Right lobe of liver (tissue), 6 donors: ENCODE data around the gene B3GALT6. TPM values are rescaled to one million over a fixed set of nuclear protein-coding genes. Genes with fewer than 3 reads are reported as not detected.

ENCODE experiments used
- ATAC-seq, 4 donors: fragments of 200-7000 bp; cut with Tn5 transposase; one replicate each; pipeline ENCODE4 v1.9.1; 2020; ENCODE audit warnings: mild to moderate bottlenecking in 4 of 4, moderate library complexity in 4 of 4
- DNase-seq, 3 donors: peaks; one replicate each; pipeline ENCODE4 v3.0.0-alpha.2; 2020
- H3K27ac ChIP-seq, 3 donors: fragments of 200-600 bp; one replicate each; pipeline ENCODE4 v1.8.0; 2022
- H3K27me3 ChIP-seq, 2 donors: fragments of 200-600 bp; one replicate each; pipeline ENCODE4 v1.8.0; 2022
- H3K36me3 ChIP-seq, 4 donors: fragments of 200-600 bp; sonication (generic) in 1 of 4; one replicate each; pipeline versions ENCODE4 v1.5.1 to v1.8.0; 2017 to 2022; ENCODE audit warnings: control low read depth in 1 of 4
- H3K4me1 ChIP-seq, 4 donors: fragments of 200-600 bp; sonication (generic) in 1 of 4; one replicate each; pipeline versions ENCODE4 v1.5.1 to v1.8.0; 2017 to 2022; ENCODE audit warnings: control low read depth in 1 of 4
- H3K4me3 ChIP-seq, 3 donors: fragments of 200-600 bp; one replicate each; pipeline ENCODE4 v1.8.0; 2022
- H3K9me3 ChIP-seq, 4 donors: fragments of 200-600 bp; sonication (generic) in 1 of 4; one replicate each; pipeline versions ENCODE4 v1.5.1 to v1.8.0; 2017 to 2022; ENCODE audit warnings: control low read depth in 1 of 4
- POLR2A ChIP-seq: fragments of 450-650 bp; IDR thresholded peaks from one replicate; pipeline ENCODE4 v1.6.1; 2017; ENCODE audit warnings: antibody characterized with exemption, mild to moderate bottlenecking
- WGBS: methylation state at CpG from one replicate; pipeline ENCODE4 v1.1.6; 2018; ENCODE audit warnings: low coverage, low lambda C conversion rate; ENCODE audit not compliant: insufficient coverage; ENCODE audit errors: missing lambda C conversion rate; 5-methylcytosine and 5-hydroxymethylcytosine counted together
- intact Hi-C, 2 donors: fragments of 100-400 bp; cut with DNase I; formaldehyde crosslinking; loops; one replicate each; pipeline versions ENCODE4 v1.11.2 to v1.14.1; 2022
- total RNA-seq, 6 experiments: library from RNA; depleted of rRNA in 2 of 6; stranded (reverse); fragments of >200 nt in 2 of 6; fragmentation: NEBNext Ultra II Directional in 3 of 6; extraction: Animal tissue kit (Norgen Biotek cat#: 25700) in 3 of 6; gene quantifications; one replicate each; pipeline versions ENCODE4 v1.1.0 to v1.2.4, GENCODE V29; 2016 to 2023
- TF ChIP-seq, protein P1 (sequence below), 4 donors: fragments of 200-600 bp in 3 of 4; fragments of 450-650 bp in 1 of 4; IDR thresholded peaks; one replicate each; pipeline versions ENCODE4 v1.5.1 to v1.8.0; 2016 to 2022; ENCODE audit warnings: antibody characterized with exemption in 4 of 4, mild to moderate bottlenecking in 2 of 4
- donor health status: DM: no; HTN: yes; CAD: no.
- donor health status: DM: no; HTN: no; CAD: no.
- donor health status: DM: no; HTN: no; CAD: no.
- donor health status: DM: no; HTN: yes; CAD: no.
- donor health status: DM: no; HTN: yes; CAD: no.

The B3GALT6 gene
- total RNA-seq, 6 experiments from 2014 or later: 6.3 to 14.3 (median 7.8) TPM

DNA sequence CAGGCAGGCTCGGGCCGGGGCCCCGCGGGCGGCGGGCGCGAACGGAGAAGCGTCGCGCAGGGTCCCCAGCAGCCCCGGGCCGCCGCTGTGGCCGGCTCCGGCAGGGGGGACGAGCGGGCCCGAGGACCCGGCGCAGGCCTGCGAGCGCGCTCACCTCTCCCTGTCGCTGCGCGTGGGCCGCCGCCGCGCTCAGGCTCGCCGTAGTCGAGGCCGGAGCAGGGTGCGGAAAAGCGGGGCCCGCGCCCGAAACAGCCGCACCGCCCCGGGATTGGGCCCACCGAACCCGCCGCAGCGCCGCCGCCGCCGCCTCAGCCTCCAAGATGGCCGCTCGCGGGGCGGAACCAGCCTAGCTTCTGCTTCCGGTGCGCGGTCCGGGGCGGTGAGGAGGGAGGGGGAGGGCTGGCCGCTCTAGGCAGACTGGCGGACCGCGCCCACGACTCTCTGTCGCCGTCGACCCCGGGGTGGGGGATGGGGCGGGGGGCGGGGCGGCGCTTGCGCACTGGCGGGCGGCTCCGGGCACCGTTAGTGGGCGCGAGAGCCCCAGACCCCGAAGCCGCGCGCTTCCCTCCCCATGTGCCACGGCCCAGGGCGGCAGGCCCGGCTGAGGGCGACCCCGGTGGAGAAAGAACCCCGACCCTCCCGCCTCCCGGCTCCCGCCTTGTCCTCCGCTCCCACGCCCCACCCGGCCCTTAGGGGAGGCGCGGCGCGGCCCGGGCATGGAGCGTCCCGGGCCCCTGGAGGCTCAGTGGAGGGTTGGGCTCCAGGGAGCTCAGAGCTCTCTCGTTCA is 41.7 kb downstream of the B3GALT6 start, which contains the start of gene UBE2J2:
Gene UBE2J2 (minus strand): TSS at position 343 of the 787 bp plus-strand sequence. CDS start 5,862 bp downstream, outside the sequence.
- 0% methylated on average over 13 of the region's 105 CpGs for WGBS
- intact Hi-C loops: no loop called here
- ATAC-seq (peak; percentile 96 to 99 (median 97)), DNase-seq (peak; percentile 95 to 96 (median 96))
- TF ChIP-seq, protein P1, sequence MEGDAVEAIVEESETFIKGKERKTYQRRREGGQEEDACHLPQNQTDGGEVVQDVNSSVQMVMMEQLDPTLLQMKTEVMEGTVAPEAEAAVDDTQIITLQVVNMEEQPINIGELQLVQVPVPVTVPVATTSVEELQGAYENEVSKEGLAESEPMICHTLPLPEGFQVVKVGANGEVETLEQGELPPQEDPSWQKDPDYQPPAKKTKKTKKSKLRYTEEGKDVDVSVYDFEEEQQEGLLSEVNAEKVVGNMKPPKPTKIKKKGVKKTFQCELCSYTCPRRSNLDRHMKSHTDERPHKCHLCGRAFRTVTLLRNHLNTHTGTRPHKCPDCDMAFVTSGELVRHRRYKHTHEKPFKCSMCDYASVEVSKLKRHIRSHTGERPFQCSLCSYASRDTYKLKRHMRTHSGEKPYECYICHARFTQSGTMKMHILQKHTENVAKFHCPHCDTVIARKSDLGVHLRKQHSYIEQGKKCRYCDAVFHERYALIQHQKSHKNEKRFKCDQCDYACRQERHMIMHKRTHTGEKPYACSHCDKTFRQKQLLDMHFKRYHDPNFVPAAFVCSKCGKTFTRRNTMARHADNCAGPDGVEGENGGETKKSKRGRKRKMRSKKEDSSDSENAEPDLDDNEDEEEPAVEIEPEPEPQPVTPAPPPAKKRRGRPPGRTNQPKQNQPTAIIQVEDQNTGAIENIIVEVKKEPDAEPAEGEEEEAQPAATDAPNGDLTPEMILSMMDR (IDR thresholded peaks at IDR 0.05): no peak
- peak; percentile 52 for TF ChIP-seq POLR2A
- peak within 1 kb of the TSS; percentile 82 to 97 (median 91) for H3K4me3 ChIP-seq
- H3K27me3 ChIP-seq: no peaks in the 10 kb centered on the region
- H3K36me3 ChIP-seq: no peaks in the 10 kb centered on the region
- no peaks in the 10 kb centered on the region for H3K9me3 ChIP-seq
- peaks cover 0 to 22% (median 10%) of the 10 kb centered on the region in 4 donors for H3K4me1 ChIP-seq
- H3K27ac ChIP-seq: peak within 1 kb of the TSS; percentile 47 to 75 (median 74)

DNA sequence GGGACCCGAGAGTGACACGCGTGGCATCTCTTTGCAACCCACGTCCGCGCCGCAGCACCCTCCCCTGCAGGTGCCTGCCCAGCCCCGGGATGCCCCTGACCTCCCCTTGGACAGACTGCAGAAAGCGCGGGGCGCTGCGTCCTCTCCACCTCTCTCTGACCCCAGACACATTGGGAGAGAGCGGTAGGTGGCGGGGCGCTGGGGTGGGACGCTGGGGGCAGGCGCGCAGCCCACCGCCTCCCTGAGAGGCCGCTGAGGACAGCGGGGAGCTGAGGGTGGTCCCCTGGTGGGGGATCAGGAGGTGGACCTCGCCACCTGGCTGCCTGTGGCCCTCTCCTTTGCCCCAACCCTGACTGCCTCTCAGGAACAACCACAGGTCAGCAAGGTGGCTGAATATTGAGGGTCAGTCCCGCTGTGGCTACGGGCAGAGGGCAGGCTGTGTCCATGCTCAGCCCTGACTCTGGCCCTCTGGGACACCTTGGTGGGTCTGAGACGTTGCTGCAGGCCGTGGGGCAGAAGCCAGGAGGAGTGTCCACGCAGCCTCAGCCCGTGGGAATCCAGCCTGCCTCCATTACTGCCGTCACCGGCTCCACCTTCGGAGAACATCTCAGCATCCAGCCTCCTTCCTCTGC is 42.4 kb downstream of the B3GALT6 start:
- Histone ChIP-seq H3K4me3 (peak overlapping the region; percentile 82 to 97 (median 91)), H3K9me3 (no peaks in the 10 kb centered on the region), H3K36me3 (no peaks in the 10 kb centered on the region), H3K27me3 (no peaks in the 10 kb centered on the region), H3K27ac (peak overlapping the region in 2 of 3 donors; percentile 74 to 75), H3K4me1 (peaks cover 0 to 22% (median 10%) of the 10 kb centered on the region in 4 donors)
- TF ChIP-seq, protein P1 (IDR thresholded peaks at IDR 0.05): no peak
- no peak for TF ChIP-seq POLR2A
- DNase-seq: peak in 1 of 3 donors; percentile 66
- WGBS: no CpG with 5 or more reads among the region's 31 CpGs
- intact Hi-C loops: no loop called here
- ATAC-seq: peak in 3 of 4 donors; percentile 3 to 30 (median 14)

DNA sequence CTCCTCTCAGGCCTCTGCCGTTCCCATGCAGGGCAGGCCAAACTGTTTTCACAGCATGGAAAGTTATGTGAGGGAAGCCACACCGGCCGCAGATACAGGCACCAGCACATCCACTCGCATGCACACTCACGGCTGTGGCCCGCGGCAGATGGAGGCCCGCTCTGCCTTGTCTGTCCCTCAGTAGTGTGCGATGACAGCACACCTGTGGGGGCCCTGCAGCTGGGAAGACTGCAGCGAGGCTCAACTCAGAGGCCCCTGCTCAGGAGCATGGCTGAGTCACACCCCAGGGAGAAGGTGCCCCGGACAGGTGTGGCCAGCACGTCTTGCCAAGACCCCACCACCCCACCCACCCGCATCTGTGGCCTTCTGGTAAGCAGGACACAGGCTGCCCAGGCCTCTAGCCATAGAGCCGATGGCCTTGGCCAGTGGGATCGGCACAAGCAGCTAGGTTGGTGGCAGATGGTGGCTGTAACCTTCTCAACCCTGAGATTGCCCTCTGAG is 42.9 kb downstream of the B3GALT6 start:
- 93% methylated on average over 3 of the region's 15 CpGs for WGBS
- TF ChIP-seq, protein P1 (IDR thresholded peaks at IDR 0.05): no peak
- no peak for TF ChIP-seq POLR2A
- ATAC-seq: no peak
- Histone ChIP-seq H3K4me3 (peak overlapping the region in 1 of 3 donors; percentile 82), H3K27ac (no peak overlapping the region), H3K4me1 (peaks cover 0 to 22% (median 10%) of the 10 kb centered on the region in 4 donors), H3K36me3 (no peaks in the 10 kb centered on the region), H3K27me3 (no peaks in the 10 kb centered on the region), H3K9me3 (no peaks in the 10 kb centered on the region)
- peak in 2 of 3 donors; percentile 48 to 52 for DNase-seq
- intact Hi-C loops: no loop called here

DNA sequence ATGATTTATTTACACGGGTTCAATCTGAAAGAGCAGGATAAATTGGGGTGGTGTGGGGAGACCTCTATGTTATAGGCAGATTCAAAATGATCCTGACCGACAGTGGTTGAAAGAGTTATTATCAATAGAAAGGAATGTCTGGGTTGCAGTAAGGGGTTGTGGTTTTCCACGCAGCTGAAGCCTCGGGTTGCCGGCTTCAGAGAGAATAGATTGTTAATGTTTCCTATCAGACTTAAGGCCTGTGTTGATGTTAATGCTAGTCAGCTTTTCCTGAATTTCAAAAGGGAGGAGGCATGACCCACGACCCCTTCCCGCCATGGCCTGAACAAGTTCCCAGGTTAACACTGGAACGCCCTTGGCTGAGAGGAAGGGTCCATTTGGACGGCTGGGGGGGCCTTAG is 43.8 kb downstream of the B3GALT6 start:
- H3K4me1 ChIP-seq: peaks cover 0 to 18% (median 10%) of the 10 kb centered on the region in 4 donors
- H3K27me3 ChIP-seq: no peaks in the 10 kb centered on the region
- H3K36me3 ChIP-seq: no peaks in the 10 kb centered on the region
- no peak overlapping the region for H3K27ac ChIP-seq
- WGBS: 81% methylated on average over 8 of the region's 9 CpGs
- no peaks in the 10 kb centered on the region for H3K9me3 ChIP-seq
- intact Hi-C loops: no loop called here
- no peak for ATAC-seq
- DNase-seq: no peak
- H3K4me3 ChIP-seq: no peak overlapping the region
- no peak for TF ChIP-seq POLR2A
- TF ChIP-seq, protein P1 (IDR thresholded peaks at IDR 0.05): no peak
